Right lobe of liver (tissue), 4 donors: ENCODE results near the gene SYT1.

Source experiments
- CTCF ChIP-seq, 4 donors: fragments of 200-600 bp in 3 of 4; fragments of 450-650 bp in 1 of 4; IDR thresholded peaks; one replicate each; pipeline versions ENCODE4 v1.5.1 to v1.8.0; 2016 to 2022; ENCODE audit warnings: antibody characterized with exemption in 4 of 4, mild to moderate bottlenecking in 2 of 4
- POLR2A ChIP-seq: fragments of 450-650 bp; IDR thresholded peaks from one replicate; pipeline ENCODE4 v1.6.1; 2017; ENCODE audit warnings: antibody characterized with exemption, mild to moderate bottlenecking
- donor health status: DM: no; HTN: no; CAD: no.
- donor health status: DM: no; HTN: no; CAD: no.
- donor health status: DM: no; HTN: yes; CAD: no.

DNA sequence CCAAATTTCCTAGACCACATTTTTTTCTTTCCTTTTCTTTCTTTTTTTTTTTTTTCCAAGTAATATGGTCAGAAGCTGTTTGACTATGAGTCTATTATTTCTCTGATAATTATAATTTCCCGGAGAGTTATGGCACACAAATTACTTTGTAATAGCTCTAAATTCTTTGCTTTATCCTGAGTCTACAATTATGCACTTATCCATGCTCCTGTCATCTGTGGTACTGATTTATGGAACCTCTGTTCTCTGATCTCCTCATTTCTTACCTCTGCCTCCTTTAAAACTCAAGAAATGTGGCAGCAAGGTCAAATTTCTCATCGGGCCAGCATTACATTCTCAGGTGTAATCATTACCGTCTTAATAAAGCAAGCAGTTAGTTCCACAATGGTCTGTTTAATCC, 544.1 kb downstream of the SYT1 start:
- no peak for TF ChIP-seq CTCF (IDR thresholded peaks at IDR 0.05)
- no peak for TF ChIP-seq POLR2A
